Dedifferentiated amniotic fluid mesenchymal stem cell (primary cell): ENCODE results near the gene RALA.
"Not testable (repeated sequence)": the region's sequence is repeated elsewhere in the genome, so short reads cannot be mapped to it uniquely, and the experiment has no call there.

Source experiments
- DNase-seq: peaks from one replicate; pipeline ENCODE4 v3.0.0-alpha.2; 2016; ENCODE audit errors: extremely low spot score

Gene RALA

DNA sequence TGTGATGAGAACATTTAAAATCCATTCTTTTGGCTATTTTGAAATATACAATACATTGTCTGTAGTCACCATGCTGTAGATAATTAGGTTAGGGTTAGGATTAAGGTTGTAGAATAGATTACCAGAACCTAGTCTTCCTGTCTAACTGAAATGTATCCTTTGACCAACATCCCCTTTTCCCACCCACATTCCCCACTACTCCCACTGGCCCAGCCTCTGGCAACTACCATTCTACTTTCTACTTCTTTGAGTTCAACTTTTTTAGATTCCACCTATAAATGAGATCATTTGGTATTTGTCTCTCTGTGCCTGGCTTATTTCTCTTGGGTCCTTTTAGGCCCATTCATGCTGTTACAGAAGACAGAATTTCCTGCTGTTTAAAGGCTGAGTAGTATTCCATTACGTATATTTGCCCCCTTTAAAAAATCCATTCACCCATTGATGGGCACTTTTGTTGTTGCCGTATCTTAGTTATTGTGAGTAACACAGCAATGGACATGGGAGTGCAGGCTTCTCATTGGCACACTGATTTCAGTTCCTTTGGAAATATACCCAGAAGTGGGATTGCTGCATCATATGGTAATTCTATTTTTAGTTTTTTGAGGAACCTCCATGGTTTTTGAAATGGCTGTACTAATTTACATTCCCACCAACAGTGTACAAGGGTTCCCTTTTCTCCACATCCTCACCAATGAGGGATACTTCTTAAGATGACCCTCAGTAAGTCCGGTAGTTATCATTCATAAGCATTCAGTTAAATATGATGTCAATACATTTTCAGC, 104.0 kb downstream of the RALA start:
- no peak for DNase-seq

GRCh38 chr7:39732837-39733804, 109.7 kb downstream of the RALA start:
- DNase-seq, result peak; percentile 98

DNA sequence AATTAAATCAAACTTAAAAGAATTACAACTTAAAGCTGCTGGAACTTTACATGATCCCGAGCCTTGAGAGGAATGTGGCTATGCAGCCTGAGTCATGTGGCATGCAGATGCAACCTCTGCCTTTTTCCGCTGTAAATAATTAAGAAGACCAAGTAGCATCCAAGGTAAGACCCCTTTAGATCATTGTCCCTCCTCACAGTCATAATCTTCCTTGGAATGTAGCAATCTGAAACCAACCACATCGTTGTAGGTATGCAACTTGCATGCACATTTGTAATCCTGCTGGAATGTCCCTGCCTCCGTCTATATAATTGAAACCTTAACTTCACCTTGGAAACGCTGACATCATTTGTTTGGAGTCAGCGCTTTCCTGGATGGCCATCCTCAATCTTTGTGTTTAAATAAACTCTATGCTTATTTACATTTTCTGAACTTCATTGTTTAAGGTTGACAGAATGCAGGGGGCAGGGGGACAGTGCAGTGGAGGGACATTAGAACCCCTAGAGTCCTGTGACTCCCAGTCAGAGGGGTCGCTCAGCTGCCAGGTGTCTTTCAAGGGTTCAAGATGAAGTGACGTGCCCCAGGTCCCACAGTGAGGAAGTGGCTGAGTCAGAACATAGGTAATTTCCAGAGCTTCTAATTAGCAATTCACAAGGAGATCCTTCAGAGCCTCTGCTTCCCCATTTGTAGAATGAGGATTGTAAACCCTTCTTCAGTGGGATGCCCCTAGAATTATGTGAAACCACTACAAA, 110.7 kb downstream of the RALA start:
- peak; percentile 81 for DNase-seq

GRCh38 chr7:39734633-39735004, 111.2 kb downstream of the RALA start:
- no peak for DNase-seq

DNA sequence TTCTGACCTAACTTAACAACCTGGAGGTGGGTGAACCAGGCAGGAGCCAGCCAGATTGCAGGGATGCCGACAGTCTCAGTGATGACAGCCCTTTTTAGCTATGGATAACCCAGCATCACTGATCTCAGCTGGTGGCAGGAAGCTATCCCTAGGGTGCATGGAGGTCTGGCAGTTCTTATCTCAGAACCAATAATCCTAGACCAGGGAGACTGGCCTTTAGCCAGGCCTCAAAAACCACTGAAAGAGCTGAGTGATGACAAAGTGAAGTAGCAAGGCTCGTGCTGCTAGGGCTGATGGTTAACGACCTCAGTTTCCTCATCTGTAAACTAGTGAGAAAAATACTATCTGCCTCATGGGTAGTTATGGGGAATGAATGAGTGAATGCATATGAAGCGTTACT, 112.5 kb downstream of the RALA start:
- no peak for DNase-seq

- no peak for DNase-seq
These were observed 118.7 kb downstream of the RALA start for GRCh38 chr7:39741942-39742623.

DNA sequence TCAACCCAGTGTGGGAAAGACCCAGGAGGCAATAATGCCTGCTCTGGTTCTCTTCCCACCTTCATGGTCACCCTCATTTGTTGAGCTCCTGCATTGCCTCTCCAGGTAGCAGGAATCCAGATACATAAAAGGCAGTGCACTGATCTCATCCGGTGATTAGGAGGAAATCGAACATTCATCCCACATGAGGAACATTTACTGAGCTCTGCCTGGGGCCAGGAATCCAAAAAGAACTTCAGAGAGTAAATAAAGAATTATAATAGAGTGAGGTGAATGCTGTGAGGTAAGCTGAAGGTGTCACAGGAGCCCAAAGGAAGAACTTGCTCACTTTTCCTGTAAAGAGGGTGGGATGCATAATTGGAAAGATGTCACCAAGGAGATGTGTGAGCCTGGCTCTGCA, 121.2 kb downstream of the RALA start:
- no peak for DNase-seq

DNA sequence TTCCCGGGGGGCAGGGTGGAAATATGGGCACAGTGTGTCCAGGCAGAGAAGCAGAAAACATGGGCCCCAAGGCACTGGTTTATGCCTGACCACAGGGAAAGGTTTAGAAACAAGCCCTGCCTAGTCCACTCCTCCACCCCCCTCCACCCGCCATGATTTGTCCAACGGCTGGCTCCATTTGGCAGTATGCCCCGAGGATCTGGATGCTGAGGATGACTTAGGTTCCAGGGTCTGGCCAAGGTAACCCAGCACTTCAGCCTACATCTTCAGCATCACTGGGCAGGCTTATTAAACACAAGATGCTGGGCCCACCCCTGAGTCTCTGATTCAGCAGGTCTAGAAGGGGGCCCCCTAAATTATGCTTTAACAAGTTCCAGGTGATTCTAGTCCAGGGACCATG, 121.9 kb downstream of the RALA start:
- no peak for DNase-seq

DNA sequence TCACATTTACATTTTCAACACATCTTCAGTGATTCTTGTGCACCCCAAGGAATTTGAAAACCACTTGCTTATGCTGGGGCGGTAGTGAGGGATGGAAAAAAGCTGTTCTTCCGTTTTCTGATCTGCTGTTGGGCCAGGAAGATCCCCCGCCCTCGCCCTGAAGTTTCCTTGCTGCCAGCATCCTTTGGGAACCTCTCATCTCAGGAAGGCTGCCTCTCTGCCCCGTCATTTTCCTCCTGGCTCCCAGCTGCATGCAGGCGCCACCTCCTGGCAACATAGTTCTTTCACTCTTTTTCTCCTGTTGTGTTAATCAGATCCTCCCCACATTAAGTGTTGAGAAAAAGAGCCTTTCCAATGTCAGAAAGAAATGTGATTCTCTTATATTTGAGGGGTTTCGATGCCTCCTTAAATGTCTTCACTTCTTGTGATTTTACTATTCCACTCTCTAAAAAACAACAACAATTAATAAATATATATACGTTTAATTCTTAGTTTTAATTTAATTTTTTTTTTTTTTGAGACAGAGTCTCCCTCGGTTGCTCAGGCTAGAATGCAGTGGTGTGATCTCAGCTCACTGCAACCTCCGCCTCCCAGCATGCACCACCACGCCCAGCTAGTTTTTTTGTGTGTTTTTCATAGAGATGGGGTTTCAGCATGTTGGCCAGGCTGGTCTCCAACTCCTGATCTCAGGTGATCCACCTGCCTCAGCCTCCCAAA, 122.9 kb downstream of the RALA start:
- peak; percentile 90 for DNase-seq

DNA sequence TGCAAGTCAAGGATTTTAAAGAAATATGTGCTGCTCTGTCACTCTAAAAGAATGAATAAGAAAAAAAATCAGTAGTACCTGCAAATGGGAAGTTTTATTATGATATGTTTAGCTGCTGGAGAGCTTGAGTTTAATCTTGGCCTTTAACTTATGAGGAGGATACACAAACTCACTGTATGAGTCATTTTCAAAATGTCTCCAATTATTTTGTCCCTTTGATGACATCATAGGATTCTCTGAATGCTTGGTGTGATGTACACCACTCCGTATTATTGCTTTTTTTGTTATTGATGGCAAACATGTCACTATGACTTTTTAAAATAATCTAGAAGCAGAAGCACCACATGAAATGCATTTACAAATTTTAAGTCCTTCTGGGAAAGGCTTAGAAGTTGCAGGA, 125.8 kb downstream of the RALA start:
- DNase-seq, result peak; percentile 48

DNA sequence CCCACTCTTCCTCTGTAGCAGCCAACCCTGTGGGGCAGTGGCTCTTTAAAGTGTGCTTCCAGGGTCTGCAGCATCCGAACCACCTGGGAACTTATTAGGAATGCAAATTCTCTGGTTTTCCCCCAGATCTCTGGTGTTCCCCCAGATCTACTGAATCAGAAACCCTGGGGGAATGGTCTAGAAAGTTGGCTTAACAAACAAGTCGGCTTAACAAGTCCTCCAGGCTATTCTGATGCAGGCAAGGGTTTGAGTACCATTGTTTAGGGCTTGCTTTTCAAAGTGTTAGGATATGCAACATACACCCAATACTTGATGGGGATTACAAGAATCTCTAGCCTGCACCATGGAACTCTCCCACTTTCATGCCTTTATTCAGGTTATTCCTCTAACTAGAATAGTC, 126.3 kb downstream of the RALA start:
- no peak for DNase-seq

DNA sequence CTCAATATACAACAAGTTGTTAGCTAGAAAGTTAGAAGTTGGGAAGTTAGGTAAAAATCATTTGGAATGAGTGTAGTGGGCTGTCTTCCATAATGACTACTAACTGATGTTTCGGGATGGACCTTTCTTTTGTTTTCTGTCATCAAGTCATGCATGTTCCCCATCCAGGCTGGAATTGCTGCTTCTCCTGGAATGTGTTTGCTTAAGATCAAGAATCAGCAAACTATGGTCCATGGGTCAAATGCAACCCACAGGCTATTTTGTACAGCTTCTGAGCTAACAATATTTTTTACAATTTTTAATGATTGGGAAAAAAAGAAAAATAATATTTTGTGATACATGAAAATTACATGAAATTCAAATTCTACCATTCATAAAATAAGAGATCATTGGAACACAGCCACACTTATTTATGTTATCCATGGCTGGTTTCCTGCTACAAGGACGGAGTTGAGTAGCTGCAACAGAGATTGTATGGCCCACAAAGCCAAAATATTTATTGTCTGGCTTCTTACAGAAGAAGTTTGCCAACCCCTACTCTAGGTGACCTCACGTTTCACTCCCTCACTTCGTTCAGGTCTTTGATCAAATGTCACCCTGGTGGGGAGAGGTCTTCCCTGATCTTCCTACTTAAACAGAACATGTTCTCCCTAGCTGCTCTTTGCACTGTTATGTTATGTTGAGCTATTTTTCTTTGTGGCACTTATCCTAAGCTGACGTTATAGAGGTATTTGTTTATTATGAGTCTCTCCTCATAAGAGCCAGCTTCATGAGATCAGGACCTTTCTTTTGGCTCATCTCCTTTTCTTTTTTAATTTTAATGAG, 127.1 kb downstream of the RALA start:
- no peak for DNase-seq

GRCh38 chr7:39753237-39753636, 129.9 kb downstream of the RALA start:
- not testable (repeated sequence) for DNase-seq

- DNase-seq, result no peak
These were observed 130.5 kb downstream of the RALA start for GRCh38 chr7:39753823-39754325.

GRCh38 chr7:39754326-39755120, 131.2 kb downstream of the RALA start:
- DNase-seq, result peak; percentile 47

DNA sequence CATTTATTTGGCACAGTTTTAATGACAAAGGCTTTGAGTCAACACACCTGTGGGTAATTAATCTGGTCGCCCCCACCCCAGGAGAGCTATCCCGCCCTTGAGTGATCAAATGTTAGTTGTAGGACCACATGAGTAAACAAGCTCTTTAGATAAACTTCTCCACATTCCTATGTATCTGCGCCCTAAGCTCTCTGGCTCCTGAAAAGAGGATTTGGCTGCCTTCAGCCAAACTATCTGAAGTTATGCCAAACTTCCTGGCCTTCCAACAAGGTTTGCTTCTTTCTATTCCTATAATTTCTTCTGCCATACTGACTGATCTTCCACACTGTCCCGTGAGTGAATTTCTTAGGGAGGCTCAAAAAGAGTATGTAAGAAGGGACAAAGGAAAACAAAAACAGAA, 134.2 kb downstream of the RALA start:
- DNase-seq, result no peak
